Measurements from ENCODE around the gene HS6ST3.

DNA sequence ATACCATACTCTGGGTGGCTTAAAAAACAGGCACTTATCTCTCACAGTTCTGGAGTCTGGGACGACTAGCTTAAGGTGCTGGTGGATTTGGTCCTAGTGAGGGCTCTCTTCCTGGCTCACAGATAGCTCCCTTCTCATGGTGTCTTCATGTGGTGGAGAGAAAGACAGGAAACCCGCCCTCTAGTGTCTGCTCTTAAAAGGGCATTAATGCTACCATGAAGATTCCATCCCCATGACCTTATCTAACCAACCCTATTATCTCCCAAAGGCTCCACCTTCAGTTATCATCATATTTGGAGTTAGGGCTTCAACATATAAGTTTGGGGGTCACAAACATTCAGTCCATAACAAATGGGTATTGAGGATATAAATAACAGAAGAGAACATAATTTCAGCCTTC lies 139.4 kb downstream of the HS6ST3 start:
- TF ChIP-seq CTCF (IDR thresholded peaks at IDR 0.05) = peak in 1 of 6 experiments; percentile 12
- no peak for TF ChIP-seq EP300 (IDR thresholded peaks at IDR 0.05)
- TF ChIP-seq POLR2A (IDR thresholded peaks at IDR 0.05) = no peak
- no peak for TF ChIP-seq POLR2AphosphoS5 (IDR thresholded peaks at IDR 0.05)

Data from upper lobe of left lung (tissue), 4 donors.